ENCODE measurements around the gene ANKRD24. TPM values are rescaled to one million over a fixed set of nuclear protein-coding genes. Genes with fewer than 3 reads are reported as not detected.

ANKRD24 gene
- total and polyA plus RNA-seq, 2 of the 13 experiments (the other 11 are each of a cell fraction or from before 2014, with no cell fraction given): 0.13 to 0.24 TPM

DNA sequence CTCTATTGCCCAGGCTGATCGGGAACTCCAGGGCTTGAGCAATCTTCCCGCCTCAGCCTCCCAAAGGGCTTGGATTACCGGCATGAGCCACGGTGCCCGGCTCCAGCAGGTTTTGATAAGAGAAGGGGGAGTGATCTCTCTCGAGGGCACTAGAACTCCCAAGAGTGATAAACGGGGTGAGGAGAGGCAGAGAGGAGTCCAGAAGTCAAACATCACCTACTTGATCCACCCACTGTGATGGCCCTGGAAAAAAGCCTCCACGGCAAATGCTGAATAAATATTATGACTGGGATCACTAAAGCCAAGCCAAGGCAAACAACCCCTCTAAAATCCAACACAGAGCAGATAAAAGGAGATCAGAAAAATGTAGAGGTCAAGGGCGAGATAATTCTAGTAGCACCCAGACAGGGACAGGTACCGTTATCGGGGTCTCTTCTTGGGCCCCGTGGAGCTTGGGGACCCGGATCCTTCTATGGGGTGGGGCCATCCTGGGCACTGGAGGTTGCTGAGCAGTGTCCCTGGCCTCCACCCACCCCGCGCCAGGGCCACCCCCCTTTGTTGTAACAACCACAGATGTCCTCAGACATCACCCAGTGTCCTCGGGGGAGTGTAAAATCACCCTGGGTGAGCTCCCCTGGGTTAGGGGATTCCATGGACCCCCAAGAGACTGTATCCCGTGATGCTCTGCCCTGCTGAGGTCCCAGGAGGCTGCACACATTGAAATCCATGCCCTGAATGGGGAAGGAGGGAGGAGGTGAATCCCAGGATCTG is 32.8 kb upstream of the ANKRD24 start (continued):
- TF ChIP-seq, protein P1, sequence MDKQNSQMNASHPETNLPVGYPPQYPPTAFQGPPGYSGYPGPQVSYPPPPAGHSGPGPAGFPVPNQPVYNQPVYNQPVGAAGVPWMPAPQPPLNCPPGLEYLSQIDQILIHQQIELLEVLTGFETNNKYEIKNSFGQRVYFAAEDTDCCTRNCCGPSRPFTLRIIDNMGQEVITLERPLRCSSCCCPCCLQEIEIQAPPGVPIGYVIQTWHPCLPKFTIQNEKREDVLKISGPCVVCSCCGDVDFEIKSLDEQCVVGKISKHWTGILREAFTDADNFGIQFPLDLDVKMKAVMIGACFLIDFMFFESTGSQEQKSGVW (CRISPR knock-in tag; IDR thresholded peaks at IDR 0.05; ENCODE audit: borderline replicate concordance): no peak
- TF ChIP-seq, protein P2, sequence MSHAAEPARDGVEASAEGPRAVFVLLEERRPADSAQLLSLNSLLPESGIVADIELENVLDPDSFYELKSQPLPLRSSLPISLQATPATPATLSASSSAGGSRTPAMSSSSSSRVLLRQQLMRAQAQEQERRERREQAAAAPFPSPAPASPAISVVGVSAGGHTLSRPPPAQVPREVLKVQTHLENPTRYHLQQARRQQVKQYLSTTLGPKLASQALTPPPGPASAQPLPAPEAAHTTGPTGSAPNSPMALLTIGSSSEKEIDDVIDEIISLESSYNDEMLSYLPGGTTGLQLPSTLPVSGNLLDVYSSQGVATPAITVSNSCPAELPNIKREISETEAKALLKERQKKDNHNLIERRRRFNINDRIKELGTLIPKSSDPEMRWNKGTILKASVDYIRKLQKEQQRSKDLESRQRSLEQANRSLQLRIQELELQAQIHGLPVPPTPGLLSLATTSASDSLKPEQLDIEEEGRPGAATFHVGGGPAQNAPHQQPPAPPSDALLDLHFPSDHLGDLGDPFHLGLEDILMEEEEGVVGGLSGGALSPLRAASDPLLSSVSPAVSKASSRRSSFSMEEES (CRISPR knock-in tag; IDR thresholded peaks at IDR 0.05): no peak
- TF ChIP-seq ZBTB7A (CRISPR knock-in tag; IDR thresholded peaks at IDR 0.05) (no peak), FOXA3 (CRISPR knock-in tag; IDR thresholded peaks at IDR 0.05) (peak; percentile 37; the same call in 1 of the 2 replicates), ZNF746 (CRISPR knock-in tag; IDR thresholded peaks at IDR 0.05) (no peak), ZMYM4 (CRISPR knock-in tag; IDR thresholded peaks at IDR 0.05) (no peak), ONECUT2 (CRISPR knock-in tag; IDR thresholded peaks at IDR 0.05) (no peak), PPARG (CRISPR knock-in tag; conservative IDR thresholded peaks at IDR 0.05) (no peak), ZNF180 (CRISPR knock-in tag; IDR thresholded peaks at IDR 0.05; ENCODE audit: borderline replicate concordance, low read depth) (no peak), PHF20 (CRISPR knock-in tag; IDR thresholded peaks at IDR 0.05) (no peak), TSC22D2 (CRISPR knock-in tag; IDR thresholded peaks at IDR 0.05; ENCODE audit: borderline replicate concordance) (no peak), MYNN (CRISPR knock-in tag; IDR thresholded peaks at IDR 0.05; ENCODE audit: low read depth) (no peak), RBM39 (IDR thresholded peaks at IDR 0.05; ENCODE audit: low read depth, low read length, poor library complexity, severe bottlenecking) (no peak), MATR3 (CRISPR knock-in tag; IDR thresholded peaks at IDR 0.05) (no peak)
- TF ChIP-seq, protein P3, sequence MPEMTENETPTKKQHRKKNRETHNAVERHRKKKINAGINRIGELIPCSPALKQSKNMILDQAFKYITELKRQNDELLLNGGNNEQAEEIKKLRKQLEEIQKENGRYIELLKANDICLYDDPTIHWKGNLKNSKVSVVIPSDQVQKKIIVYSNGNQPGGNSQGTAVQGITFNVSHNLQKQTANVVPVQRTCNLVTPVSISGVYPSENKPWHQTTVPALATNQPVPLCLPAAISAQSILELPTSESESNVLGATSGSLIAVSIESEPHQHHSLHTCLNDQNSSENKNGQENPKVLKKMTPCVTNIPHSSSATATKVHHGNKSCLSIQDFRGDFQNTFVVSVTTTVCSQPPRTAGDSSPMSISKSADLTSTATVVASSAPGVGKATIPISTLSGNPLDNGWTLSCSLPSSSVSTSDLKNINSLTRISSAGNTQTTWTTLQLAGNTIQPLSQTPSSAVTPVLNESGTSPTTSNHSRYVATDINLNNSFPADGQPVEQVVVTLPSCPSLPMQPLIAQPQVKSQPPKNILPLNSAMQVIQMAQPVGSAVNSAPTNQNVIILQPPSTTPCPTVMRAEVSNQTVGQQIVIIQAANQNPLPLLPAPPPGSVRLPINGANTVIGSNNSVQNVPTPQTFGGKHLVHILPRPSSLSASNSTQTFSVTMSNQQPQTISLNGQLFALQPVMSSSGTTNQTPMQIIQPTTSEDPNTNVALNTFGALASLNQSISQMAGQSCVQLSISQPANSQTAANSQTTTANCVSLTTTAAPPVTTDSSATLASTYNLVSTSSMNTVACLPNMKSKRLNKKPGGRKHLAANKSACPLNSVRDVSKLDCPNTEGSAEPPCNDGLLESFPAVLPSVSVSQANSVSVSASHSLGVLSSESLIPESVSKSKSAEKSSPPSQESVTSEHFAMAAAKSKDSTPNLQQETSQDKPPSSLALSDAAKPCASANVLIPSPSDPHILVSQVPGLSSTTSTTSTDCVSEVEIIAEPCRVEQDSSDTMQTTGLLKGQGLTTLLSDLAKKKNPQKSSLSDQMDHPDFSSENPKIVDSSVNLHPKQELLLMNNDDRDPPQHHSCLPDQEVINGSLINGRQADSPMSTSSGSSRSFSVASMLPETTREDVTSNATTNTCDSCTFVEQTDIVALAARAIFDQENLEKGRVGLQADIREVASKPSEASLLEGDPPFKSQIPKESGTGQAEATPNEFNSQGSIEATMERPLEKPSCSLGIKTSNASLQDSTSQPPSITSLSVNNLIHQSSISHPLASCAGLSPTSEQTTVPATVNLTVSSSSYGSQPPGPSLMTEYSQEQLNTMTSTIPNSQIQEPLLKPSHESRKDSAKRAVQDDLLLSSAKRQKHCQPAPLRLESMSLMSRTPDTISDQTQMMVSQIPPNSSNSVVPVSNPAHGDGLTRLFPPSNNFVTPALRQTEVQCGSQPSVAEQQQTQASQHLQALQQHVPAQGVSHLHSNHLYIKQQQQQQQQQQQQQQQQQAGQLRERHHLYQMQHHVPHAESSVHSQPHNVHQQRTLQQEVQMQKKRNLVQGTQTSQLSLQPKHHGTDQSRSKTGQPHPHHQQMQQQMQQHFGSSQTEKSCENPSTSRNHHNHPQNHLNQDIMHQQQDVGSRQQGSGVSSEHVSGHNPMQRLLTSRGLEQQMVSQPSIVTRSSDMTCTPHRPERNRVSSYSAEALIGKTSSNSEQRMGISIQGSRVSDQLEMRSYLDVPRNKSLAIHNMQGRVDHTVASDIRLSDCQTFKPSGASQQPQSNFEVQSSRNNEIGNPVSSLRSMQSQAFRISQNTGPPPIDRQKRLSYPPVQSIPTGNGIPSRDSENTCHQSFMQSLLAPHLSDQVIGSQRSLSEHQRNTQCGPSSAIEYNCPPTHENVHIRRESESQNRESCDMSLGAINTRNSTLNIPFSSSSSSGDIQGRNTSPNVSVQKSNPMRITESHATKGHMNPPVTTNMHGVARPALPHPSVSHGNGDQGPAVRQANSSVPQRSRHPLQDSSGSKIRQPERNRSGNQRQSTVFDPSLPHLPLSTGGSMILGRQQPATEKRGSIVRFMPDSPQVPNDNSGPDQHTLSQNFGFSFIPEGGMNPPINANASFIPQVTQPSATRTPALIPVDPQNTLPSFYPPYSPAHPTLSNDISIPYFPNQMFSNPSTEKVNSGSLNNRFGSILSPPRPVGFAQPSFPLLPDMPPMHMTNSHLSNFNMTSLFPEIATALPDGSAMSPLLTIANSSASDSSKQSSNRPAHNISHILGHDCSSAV (CRISPR knock-in tag; IDR thresholded peaks at IDR 0.05; ENCODE audit: borderline replicate concordance): no peak
- TF ChIP-seq, protein P4, sequence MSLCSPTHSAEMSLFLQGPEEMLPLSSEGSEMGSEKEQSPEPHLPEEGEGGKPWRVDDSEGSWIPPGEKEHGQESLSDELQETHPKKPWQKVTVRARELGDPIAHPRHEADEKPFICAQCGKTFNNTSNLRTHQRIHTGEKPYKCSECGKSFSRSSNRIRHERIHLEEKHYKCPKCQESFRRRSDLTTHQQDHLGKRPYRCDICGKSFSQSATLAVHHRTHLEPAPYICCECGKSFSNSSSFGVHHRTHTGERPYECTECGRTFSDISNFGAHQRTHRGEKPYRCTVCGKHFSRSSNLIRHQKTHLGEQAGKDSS (CRISPR knock-in tag; IDR thresholded peaks at IDR 0.05; ENCODE audit: borderline replicate concordance, low read depth): no peak
- TF ChIP-seq, protein P5, sequence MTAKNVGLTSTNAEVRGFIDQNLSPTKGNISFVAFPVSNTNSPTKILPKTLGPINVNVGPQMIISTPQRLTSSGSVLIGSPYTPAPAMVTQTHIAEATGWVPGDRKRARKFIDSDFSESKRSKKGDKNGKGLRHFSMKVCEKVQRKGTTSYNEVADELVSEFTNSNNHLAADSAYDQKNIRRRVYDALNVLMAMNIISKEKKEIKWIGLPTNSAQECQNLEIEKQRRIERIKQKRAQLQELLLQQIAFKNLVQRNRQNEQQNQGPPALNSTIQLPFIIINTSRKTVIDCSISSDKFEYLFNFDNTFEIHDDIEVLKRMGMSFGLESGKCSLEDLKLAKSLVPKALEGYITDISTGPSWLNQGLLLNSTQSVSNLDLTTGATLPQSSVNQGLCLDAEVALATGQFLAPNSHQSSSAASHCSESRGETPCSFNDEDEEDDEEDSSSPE (CRISPR knock-in tag; IDR thresholded peaks at IDR 0.05): no peak
